ENCODE measurements around the gene GCG. TPM values are rescaled to one million over a fixed set of nuclear protein-coding genes. Genes with fewer than 3 reads are reported as not detected.

The GCG gene
- total RNA-seq, 1 donor, result not detected

DNA sequence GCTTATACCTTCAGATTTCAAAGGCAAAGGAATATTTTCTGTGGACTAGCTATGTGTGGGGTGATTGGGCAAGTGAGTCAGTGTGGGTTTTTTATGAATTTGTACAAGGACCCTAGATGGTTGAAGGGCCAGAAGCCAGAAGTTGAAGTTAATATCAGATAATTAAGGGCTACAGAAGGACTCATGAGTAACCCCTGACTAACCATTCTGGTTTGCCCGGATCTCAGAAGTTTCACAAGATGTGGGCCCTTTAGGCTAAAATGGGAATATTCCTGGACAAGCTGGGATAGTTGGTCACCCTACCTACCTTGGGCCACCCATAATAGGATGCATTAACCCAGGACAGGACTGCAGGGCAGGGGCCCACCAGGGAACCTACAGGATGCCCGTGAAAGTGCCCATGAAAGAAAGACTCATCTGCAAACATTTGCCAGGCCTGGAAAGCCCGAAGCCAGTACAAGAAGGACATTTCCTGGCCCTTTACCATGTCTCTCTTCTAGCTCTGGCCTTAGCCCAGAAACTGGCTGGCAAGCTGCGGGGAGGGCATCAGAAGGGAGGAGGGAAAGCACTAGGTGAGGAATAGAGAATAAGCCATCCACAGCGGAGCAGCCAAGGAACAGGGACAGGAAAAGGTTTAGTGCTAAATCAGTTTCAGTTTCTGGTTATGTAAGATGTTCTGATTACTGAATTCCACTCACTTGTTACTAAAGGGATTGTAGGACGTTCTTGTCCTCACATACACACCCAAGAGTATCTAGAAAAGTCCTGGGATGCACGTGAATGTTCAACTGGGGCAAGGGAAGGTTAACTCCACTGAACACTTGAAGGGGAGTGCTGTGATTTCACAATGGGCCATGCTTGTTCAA lies 33.6 kb downstream of the GCG start:
- H3K4me3 ChIP-seq (ENCODE audit: insufficient read depth, low read length), result peak overlapping the region; percentile 32
- H3K79me2 ChIP-seq (ENCODE audit: insufficient read depth, low read length), result no peaks in the 10 kb centered on the region
- peaks cover 3% of the 10 kb centered on the region for H3K9me3 ChIP-seq (ENCODE audit: low read depth, low read length)
- peak overlapping the region; percentile 75 for H2AFZ ChIP-seq (ENCODE audit: low read length)
- peaks cover 25% of the 10 kb centered on the region for H3K4me1 ChIP-seq (ENCODE audit: insufficient read depth, low read length)
- H3K27me3 ChIP-seq (ENCODE audit: insufficient read depth, low read length), result no peaks in the 10 kb centered on the region
- peak overlapping the region; percentile 78 for H3K27ac ChIP-seq (ENCODE audit: low read depth, low read length)
- no peaks in the 10 kb centered on the region for H4K20me1 ChIP-seq (ENCODE audit: insufficient read depth, low read length)
- no peaks in the 10 kb centered on the region for H3K36me3 ChIP-seq (ENCODE audit: insufficient read depth, low read length)
- TF ChIP-seq, protein P1, sequence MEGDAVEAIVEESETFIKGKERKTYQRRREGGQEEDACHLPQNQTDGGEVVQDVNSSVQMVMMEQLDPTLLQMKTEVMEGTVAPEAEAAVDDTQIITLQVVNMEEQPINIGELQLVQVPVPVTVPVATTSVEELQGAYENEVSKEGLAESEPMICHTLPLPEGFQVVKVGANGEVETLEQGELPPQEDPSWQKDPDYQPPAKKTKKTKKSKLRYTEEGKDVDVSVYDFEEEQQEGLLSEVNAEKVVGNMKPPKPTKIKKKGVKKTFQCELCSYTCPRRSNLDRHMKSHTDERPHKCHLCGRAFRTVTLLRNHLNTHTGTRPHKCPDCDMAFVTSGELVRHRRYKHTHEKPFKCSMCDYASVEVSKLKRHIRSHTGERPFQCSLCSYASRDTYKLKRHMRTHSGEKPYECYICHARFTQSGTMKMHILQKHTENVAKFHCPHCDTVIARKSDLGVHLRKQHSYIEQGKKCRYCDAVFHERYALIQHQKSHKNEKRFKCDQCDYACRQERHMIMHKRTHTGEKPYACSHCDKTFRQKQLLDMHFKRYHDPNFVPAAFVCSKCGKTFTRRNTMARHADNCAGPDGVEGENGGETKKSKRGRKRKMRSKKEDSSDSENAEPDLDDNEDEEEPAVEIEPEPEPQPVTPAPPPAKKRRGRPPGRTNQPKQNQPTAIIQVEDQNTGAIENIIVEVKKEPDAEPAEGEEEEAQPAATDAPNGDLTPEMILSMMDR (IDR thresholded peaks at IDR 0.05; ENCODE audit: extremely low read depth, low read depth, low read length), result no peak
- peak; percentile 77 for DNase-seq (ENCODE audit: insufficient read length, low spot score, missing footprints)
- peak overlapping the region; percentile 72 for H3K4me2 ChIP-seq (ENCODE audit: insufficient read depth, low read length)

DNA sequence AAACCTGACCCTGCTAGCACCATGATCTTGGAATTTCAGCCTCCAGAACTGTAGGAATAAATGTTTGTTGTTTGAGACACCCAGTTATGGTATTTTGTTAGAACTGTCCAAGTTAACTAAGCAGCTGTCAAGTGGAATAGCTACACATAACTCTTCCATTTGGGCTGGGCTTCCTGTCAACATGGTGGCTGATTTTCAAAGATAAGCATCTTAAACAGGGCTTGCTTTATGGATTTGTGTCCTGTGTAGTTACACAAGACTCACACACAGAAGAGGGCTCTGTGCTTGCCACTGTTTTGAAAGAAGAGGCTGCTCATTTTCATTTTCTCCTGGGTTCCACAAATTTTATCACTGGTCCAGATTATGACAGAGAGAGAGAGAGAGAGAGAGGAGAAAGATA lies 35.7 kb downstream of the GCG start:
- H3K4me3 ChIP-seq (ENCODE audit: insufficient read depth, low read length), result no peak overlapping the region
- no peaks in the 10 kb centered on the region for H4K20me1 ChIP-seq (ENCODE audit: insufficient read depth, low read length)
- H3K27ac ChIP-seq (ENCODE audit: low read depth, low read length), result no peak overlapping the region
- no peaks in the 10 kb centered on the region for H3K27me3 ChIP-seq (ENCODE audit: insufficient read depth, low read length)
- H3K4me1 ChIP-seq (ENCODE audit: insufficient read depth, low read length), result peaks cover 29% of the 10 kb centered on the region
- peaks cover 3% of the 10 kb centered on the region for H3K9me3 ChIP-seq (ENCODE audit: low read depth, low read length)
- no peak overlapping the region for H2AFZ ChIP-seq (ENCODE audit: low read length)
- no peak overlapping the region for H3K4me2 ChIP-seq (ENCODE audit: insufficient read depth, low read length)
- TF ChIP-seq, protein P1 (IDR thresholded peaks at IDR 0.05; ENCODE audit: extremely low read depth, low read depth, low read length), result no peak
- no peaks in the 10 kb centered on the region for H3K79me2 ChIP-seq (ENCODE audit: insufficient read depth, low read length)
- no peak for DNase-seq (ENCODE audit: insufficient read length, low spot score, missing footprints)
- no peaks in the 10 kb centered on the region for H3K36me3 ChIP-seq (ENCODE audit: insufficient read depth, low read length)

DNA sequence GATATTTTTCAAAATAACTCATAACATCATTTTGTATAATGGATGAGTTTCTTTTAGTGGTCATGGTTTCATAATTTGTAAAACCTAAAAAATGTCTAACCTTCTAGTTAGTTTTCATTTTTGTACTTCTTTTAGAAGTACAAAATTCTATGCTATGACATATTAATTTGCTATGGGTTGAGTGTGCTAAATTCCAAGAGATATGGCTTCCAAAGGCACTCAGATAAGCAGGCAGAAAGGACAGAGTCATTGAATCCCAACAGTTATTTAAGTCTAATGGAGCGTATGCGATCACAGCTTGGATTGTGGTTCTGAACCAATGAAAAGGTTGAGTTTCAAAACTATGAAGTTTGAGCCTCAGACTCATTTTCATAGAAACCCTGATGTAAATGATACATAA lies 37.0 kb downstream of the GCG start:
- Histone ChIP-seq H3K36me3 (ENCODE audit: insufficient read depth, low read length) (no peaks in the 10 kb centered on the region), H3K27me3 (ENCODE audit: insufficient read depth, low read length) (no peaks in the 10 kb centered on the region), H3K79me2 (ENCODE audit: insufficient read depth, low read length) (no peaks in the 10 kb centered on the region), H3K4me1 (ENCODE audit: insufficient read depth, low read length) (peaks cover 29% of the 10 kb centered on the region), H3K27ac (ENCODE audit: low read depth, low read length) (no peak overlapping the region), H3K4me3 (ENCODE audit: insufficient read depth, low read length) (no peak overlapping the region), H4K20me1 (ENCODE audit: insufficient read depth, low read length) (no peaks in the 10 kb centered on the region), H2AFZ (ENCODE audit: low read length) (no peak overlapping the region), H3K9me3 (ENCODE audit: low read depth, low read length) (peaks cover 3% of the 10 kb centered on the region), H3K4me2 (ENCODE audit: insufficient read depth, low read length) (no peak overlapping the region)
- DNase-seq (ENCODE audit: insufficient read length, low spot score, missing footprints), result no peak
- TF ChIP-seq, protein P1 (IDR thresholded peaks at IDR 0.05; ENCODE audit: extremely low read depth, low read depth, low read length), result no peak

DNA sequence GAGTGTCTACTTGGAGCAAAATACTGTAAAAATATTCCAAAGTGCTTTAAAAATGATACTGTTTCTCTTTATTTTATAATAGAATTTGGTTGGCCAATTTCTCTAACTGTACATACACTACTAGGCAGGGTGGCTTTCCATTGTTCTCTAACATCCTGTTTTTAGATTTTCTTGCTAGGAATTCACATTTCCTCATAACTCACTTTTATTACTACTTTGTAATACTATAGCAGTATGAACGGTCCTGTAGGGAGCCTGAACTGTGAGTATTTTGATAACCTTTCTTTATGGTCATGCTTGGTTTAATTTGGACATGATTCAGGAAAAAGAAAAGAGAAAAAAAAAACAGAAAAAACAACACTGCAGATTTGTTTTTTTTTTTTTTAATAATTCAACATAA lies 37.8 kb downstream of the GCG start:
- no peaks in the 10 kb centered on the region for H3K36me3 ChIP-seq (ENCODE audit: insufficient read depth, low read length)
- no peaks in the 10 kb centered on the region for H4K20me1 ChIP-seq (ENCODE audit: insufficient read depth, low read length)
- H2AFZ ChIP-seq (ENCODE audit: low read length), result no peak overlapping the region
- peaks cover 29% of the 10 kb centered on the region for H3K4me1 ChIP-seq (ENCODE audit: insufficient read depth, low read length)
- H3K79me2 ChIP-seq (ENCODE audit: insufficient read depth, low read length), result no peaks in the 10 kb centered on the region
- H3K27me3 ChIP-seq (ENCODE audit: insufficient read depth, low read length), result no peaks in the 10 kb centered on the region
- TF ChIP-seq, protein P1 (IDR thresholded peaks at IDR 0.05; ENCODE audit: extremely low read depth, low read depth, low read length), result no peak
- no peak for DNase-seq (ENCODE audit: insufficient read length, low spot score, missing footprints)
- peak overlapping the region; percentile 23 for H3K4me2 ChIP-seq (ENCODE audit: insufficient read depth, low read length)
- peaks cover 3% of the 10 kb centered on the region for H3K9me3 ChIP-seq (ENCODE audit: low read depth, low read length)
- H3K4me3 ChIP-seq (ENCODE audit: insufficient read depth, low read length), result no peak overlapping the region
- peak overlapping the region; percentile 56 for H3K27ac ChIP-seq (ENCODE audit: low read depth, low read length)

Measured in osteoblast (primary cell).